NCI-H345 (cell line): ENCODE data around the gene PDE4B.
"Not testable (repeated sequence)": the region's sequence is repeated elsewhere in the genome, so short reads cannot be mapped to it uniquely, and the experiment has no call there.

ENCODE experiments used
- DNase-seq: peaks from one replicate; lab custom pipeline; 2025; lab: John Stamatoyannopoulos, UW

PDE4B gene

DNA sequence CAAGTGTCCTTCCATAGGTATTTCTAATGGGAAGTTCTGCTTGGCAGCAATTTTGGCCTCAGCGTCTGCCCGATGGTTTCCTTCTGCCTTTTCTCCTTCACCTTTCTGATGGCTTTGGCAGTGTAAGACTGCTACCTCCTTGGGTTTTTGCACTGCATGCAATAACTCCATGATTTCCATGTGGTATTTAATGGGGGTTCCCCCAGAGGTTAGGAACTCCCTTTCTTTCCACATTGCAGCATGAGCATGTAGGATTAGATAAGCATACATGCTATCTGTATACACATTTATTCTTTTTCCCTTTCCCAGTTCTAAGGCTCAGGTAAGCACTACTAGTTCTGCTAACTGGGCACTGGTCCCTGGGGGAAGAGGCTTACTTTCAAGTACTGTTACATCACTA lies 628.2 kb downstream of the PDE4B start:
- not testable (repeated sequence) for DNase-seq

DNA sequence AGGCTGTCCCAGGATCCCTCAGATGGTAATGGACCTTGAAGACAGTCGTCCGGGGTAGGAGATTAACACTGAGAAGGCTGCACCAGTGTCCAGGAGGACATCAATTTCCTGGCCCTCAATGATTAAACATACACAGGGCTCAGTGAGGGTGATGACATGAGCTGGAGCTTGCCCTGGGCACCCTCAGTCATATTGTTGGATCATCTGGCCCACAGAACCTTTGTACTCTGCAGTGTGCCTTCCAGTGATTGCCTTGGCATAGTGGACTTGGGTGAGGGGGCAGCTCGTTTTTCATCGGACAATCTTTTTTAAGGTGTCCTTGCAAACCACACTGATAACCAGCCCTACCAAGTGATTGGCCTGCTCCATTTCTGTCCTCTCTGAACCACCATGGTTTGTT lies 630.1 kb downstream of the PDE4B start:
- DNase-seq: no peak
